Fibroblast of mammary gland (primary cell): Measurements from ENCODE around the gene PPP2R2D.

Source experiments
- DNase-seq: peaks from one replicate; pipeline ENCODE4 v3.0.0-alpha.2; 2010; ENCODE audit warnings: low read depth
- H3K4me3 ChIP-seq: 2 replicates; pipeline ENCODE4 v1.5.1; 2011; ENCODE audit warnings: low read depth, mild to moderate bottlenecking, low read length, moderate library complexity; ENCODE audit not compliant: control insufficient read depth
- TF ChIP-seq, protein P1 (sequence below): conservative IDR thresholded peaks from 2 replicates; pipeline ENCODE4 v1.5.1; 2011; ENCODE audit warnings: low read depth, low read length, inconsistent platforms; ENCODE audit not compliant: control insufficient read depth, insufficient read depth

PPP2R2D gene

GRCh38 chr10:131920151-131920550 is 19.3 kb downstream of the PPP2R2D start:
- H3K4me3 ChIP-seq = no peak overlapping the region
- TF ChIP-seq, protein P1, sequence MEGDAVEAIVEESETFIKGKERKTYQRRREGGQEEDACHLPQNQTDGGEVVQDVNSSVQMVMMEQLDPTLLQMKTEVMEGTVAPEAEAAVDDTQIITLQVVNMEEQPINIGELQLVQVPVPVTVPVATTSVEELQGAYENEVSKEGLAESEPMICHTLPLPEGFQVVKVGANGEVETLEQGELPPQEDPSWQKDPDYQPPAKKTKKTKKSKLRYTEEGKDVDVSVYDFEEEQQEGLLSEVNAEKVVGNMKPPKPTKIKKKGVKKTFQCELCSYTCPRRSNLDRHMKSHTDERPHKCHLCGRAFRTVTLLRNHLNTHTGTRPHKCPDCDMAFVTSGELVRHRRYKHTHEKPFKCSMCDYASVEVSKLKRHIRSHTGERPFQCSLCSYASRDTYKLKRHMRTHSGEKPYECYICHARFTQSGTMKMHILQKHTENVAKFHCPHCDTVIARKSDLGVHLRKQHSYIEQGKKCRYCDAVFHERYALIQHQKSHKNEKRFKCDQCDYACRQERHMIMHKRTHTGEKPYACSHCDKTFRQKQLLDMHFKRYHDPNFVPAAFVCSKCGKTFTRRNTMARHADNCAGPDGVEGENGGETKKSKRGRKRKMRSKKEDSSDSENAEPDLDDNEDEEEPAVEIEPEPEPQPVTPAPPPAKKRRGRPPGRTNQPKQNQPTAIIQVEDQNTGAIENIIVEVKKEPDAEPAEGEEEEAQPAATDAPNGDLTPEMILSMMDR = no peak
- no peak for DNase-seq

- DNase-seq = no peak
- H3K4me3 ChIP-seq = no peak overlapping the region
- TF ChIP-seq, protein P1 = no peak
Observed at GRCh38 chr10:131920693-131921092, 19.9 kb downstream of the PPP2R2D start.

DNA sequence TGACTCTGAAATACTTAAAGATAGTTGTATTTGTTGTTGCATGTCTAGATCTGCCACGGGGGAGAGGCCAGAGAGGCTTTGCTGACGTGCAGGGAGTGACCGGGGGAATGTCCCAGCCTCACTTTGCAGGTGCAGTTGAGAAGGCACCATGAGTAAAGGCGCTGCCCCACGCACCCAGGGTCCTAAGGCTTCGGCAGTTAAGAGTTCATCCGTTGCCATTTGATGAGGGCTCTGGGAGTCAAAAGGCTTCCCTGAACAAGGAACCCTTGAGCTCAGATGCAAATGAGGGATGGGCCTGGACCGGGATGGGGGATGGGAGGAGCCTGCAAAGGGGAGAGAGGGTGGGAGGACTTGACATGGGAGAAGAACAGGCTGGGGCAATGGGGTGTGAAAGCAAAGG is 20.4 kb downstream of the PPP2R2D start:
- DNase-seq = no peak
- TF ChIP-seq, protein P1 = no peak
- no peak overlapping the region for H3K4me3 ChIP-seq

DNA sequence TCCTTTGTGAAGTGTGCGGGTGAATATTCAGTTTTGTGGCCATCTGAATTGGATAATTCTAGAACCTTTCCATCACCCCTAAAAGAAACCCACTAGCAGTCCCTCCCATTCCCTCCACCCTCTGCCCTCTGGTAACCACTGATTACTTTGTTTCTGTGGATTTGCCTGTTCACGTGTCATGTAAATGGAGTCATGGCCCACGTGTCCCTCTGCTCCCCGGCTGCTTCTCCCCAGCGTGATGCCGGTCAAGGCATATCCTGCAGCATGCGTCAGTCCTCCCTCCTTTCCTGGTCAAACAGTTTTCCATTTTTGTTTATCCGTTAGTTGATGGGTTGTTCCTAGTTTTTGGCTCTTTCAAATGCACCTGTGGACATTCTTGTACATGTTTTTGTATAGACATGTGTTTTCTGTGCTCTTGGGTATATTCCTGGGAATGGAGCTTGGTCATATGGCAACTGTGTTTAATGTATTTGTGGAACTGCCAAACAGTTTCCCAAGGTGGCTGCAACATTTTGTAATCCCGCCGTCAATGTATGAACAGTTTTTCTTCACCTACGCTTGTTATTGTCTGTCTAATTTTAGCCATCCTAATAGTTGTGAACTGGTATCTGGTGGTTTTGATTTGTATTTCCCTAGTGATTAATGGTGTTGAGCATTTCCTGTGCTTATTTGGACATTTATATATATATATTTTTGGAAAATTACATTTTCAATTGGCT is 22.4 kb downstream of the PPP2R2D start:
- TF ChIP-seq, protein P1 = no peak
- DNase-seq = no peak
- H3K4me3 ChIP-seq = no peak overlapping the region

DNA sequence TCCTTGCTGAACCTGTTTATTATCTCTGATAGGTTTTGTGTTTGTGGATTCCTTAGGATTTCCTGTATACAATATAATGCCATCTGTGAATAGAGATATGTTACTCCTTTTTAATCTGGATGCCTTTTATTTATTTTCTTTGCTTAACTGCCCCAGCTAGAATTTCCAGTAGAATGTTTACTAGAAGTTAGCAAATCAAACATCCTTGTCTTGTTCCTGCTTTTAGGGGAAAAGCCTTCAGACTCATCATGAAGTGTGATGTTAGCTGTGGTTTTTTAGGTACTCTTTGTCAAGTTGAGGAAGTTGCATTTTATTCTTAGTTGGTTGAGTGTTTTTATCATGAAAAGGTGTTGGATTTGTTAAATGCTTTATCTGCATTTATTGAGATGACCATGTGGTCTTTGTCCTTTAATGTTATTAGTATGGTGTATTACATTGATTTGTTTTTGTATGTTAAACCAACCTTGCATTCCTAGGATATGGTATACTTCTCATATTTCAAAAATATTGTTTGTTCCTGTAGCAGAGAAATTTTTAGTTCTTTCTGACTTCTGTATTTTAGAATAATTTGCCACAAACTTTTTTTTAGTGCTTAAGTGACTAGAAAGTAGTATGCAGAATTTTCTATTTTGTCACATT is 24.3 kb downstream of the PPP2R2D start:
- H3K4me3 ChIP-seq = no peak overlapping the region
- no peak for DNase-seq
- TF ChIP-seq, protein P1 = no peak

GRCh38 chr10:131925716-131926115 is 24.9 kb downstream of the PPP2R2D start:
- TF ChIP-seq, protein P1 = no peak
- DNase-seq = no peak
- H3K4me3 ChIP-seq = no peak overlapping the region
